WERI-Rb-1 (cell line): ENCODE results near the gene PDCL3.
A peak's percentile ranks its signal among the peaks of the same experiment; 100 is the strongest.

ENCODE experiments used
- DNase-seq: peaks from one replicate; pipeline ENCODE4 v3.0.0-alpha.2; 2020
- H3K27ac ChIP-seq: fragments of 250-450 bp; sonication (Bioruptor Pico); 2 replicates; pipeline ENCODE4 v1.5.1; 2020; ENCODE audit warnings: mild to moderate bottlenecking, moderate library complexity
- H3K27me3 ChIP-seq: fragments of 250-450 bp; sonication (Bioruptor Pico); 2 replicates; pipeline ENCODE4 v1.5.1; 2021; ENCODE audit warnings: mild to moderate bottlenecking, low read depth, moderate library complexity; ENCODE audit not compliant: insufficient read depth, severe bottlenecking
- H3K36me3 ChIP-seq: fragments of 250-450 bp; sonication (Bioruptor Pico); 2 replicates; pipeline ENCODE4 v1.5.1; 2020; ENCODE audit warnings: mild to moderate bottlenecking, moderate library complexity
- H3K4me3 ChIP-seq: 2 replicates; pipeline ENCODE4 v1.5.1; 2011; ENCODE audit warnings: low read depth, mild to moderate bottlenecking, control low read depth, low read length
- H3K9me3 ChIP-seq: fragments of 250-450 bp; sonication (Bioruptor Pico); 2 replicates; pipeline ENCODE4 v1.5.1; 2021; ENCODE audit warnings: mild to moderate bottlenecking, moderate library complexity; ENCODE audit not compliant: severe bottlenecking
- CTCF ChIP-seq: IDR thresholded peaks from 2 replicates; pipeline ENCODE4 v1.5.1; 2011; ENCODE audit warnings: low read depth, mild to moderate bottlenecking, control low read depth, inconsistent platforms, low read length

Gene PDCL3

GRCh38 chr2:100606332-100606725 is 43.5 kb downstream of the PDCL3 start:
- no peak overlapping the region for H3K4me3 ChIP-seq
- no peak for DNase-seq
- H3K27ac ChIP-seq: no peak overlapping the region
- no peaks in the 10 kb centered on the region for H3K9me3 ChIP-seq
- H3K36me3 ChIP-seq: no peaks in the 10 kb centered on the region
- TF ChIP-seq CTCF: no peak
- peaks cover 7% of the 10 kb centered on the region for H3K27me3 ChIP-seq

GRCh38 chr2:100606726-100607343 is 44.0 kb downstream of the PDCL3 start:
- DNase-seq: no peak
- peaks cover 7% of the 10 kb centered on the region for H3K27me3 ChIP-seq
- TF ChIP-seq CTCF: peak; percentile 82
- H3K36me3 ChIP-seq: no peaks in the 10 kb centered on the region
- no peaks in the 10 kb centered on the region for H3K9me3 ChIP-seq
- H3K4me3 ChIP-seq: no peak overlapping the region
- H3K27ac ChIP-seq: no peak overlapping the region

- Histone ChIP-seq H3K27ac (no peak overlapping the region), H3K4me3 (no peak overlapping the region), H3K9me3 (no peaks in the 10 kb centered on the region), H3K36me3 (no peaks in the 10 kb centered on the region), H3K27me3 (peaks cover 7% of the 10 kb centered on the region)
- TF ChIP-seq CTCF: peak; percentile 95
- peak; percentile 78 for DNase-seq
Observed at GRCh38 chr2:100610381-100610831, 47.6 kb downstream of the PDCL3 start.

GRCh38 chr2:100611079-100612029 is 48.6 kb downstream of the PDCL3 start:
- H3K27ac ChIP-seq: no peak overlapping the region
- H3K36me3 ChIP-seq: no peaks in the 10 kb centered on the region
- no peaks in the 10 kb centered on the region for H3K9me3 ChIP-seq
- H3K4me3 ChIP-seq: no peak overlapping the region
- H3K27me3 ChIP-seq: peaks cover 7% of the 10 kb centered on the region
- no peak for DNase-seq
- no peak for TF ChIP-seq CTCF

- Histone ChIP-seq H3K9me3 (no peaks in the 10 kb centered on the region), H3K27ac (no peak overlapping the region), H3K36me3 (no peaks in the 10 kb centered on the region), H3K27me3 (peaks cover 7% of the 10 kb centered on the region), H3K4me3 (no peak overlapping the region)
- no peak for DNase-seq
- no peak for TF ChIP-seq CTCF
Observed at GRCh38 chr2:100612388-100613000, 49.7 kb downstream of the PDCL3 start.
